IMR-90 (cell line): ENCODE results near the gene GJB4. TPM values are rescaled to one million over a fixed set of nuclear protein-coding genes. Genes with fewer than 3 reads are reported as not detected.

Source experiments
- ATAC-seq: fragments of 200-7000 bp; cut with Tn5 transposase; 2 replicates; pipeline ENCODE4 v1.9.1; 2020; ENCODE audit warnings: low read depth, mild to moderate bottlenecking, moderate library complexity
- BruUV-seq: library from RNA; stranded (reverse); fragments of 400-500 nt; replicated peaks from 2 replicates; lab custom pipeline; 2021; lab: Mats Ljungman, UMichigan
- CTCF ChIA-PET: fragments of 300-600 bp; formaldehyde crosslinking; extraction: SDS; loops from one replicate; lab custom pipeline; 2021; ENCODE audit warnings: antibody characterized with exemption; lab: Yijun Ruan, JAX
- POLR2A ChIA-PET: fragments of 300-600 bp; sonication (Branson Sonifier 250); formaldehyde crosslinking; loops from one replicate; lab custom pipeline; 2022; ENCODE audit warnings: antibody characterized with exemption; ENCODE audit not compliant: unreplicated experiment; lab: Charles Lee
- DNase-seq: peaks from one replicate; pipeline ENCODE4 v3.0.0; 2013
- H2AFZ ChIP-seq: replicated peaks from 2 replicates; pipeline ENCODE3; 2013; ENCODE audit warnings: low read length, mild to moderate bottlenecking; ENCODE audit not compliant: poor library complexity
- H2AK5ac ChIP-seq: 2 replicates; pipeline ENCODE4 v1.6.1; 2013; ENCODE audit warnings: low read depth, low read length, inconsistent platforms
- H2AK9ac ChIP-seq: replicated peaks from 2 replicates; pipeline ENCODE3; 2013; ENCODE audit warnings: mild to moderate bottlenecking, low read depth, low read length, moderate library complexity; ENCODE audit not compliant: poor library complexity
- H2BK120ac ChIP-seq: 2 replicates; pipeline ENCODE4 v1.6.1; 2013; ENCODE audit warnings: low read depth, low read length, inconsistent platforms
- H2BK15ac ChIP-seq: 3 replicates; pipeline ENCODE4 v1.6.1; 2013; ENCODE audit warnings: low read depth, low read length, inconsistent platforms
- H2BK20ac ChIP-seq: 2 replicates; pipeline ENCODE4 v1.6.1; 2013; ENCODE audit warnings: low read depth, mild to moderate bottlenecking, inconsistent platforms, low read length, moderate library complexity
- H2BK5ac ChIP-seq: 2 replicates; pipeline ENCODE4 v1.6.1; 2013; ENCODE audit warnings: mild to moderate bottlenecking, low read depth, low read length, inconsistent platforms; ENCODE audit not compliant: poor library complexity, severe bottlenecking
- H3K14ac ChIP-seq: replicated peaks from 2 replicates; pipeline ENCODE4 v1.6.1; 2013; ENCODE audit warnings: low read depth, low read length, inconsistent platforms
- H3K18ac ChIP-seq: 2 replicates; pipeline ENCODE4 v1.6.1; 2013; ENCODE audit warnings: low read depth, low read length, control low read depth
- H3K23ac ChIP-seq: 2 replicates; pipeline ENCODE4 v1.6.1; 2013; ENCODE audit warnings: low read depth, low read length, inconsistent platforms
- H3K27ac ChIP-seq: 2 replicates; pipeline ENCODE4 v1.5.1; 2013; ENCODE audit warnings: mild to moderate bottlenecking, control low read depth, low read length; ENCODE audit not compliant: insufficient read depth
- H3K27me3 ChIP-seq: 2 replicates; pipeline ENCODE4 v1.6.1; 2013; ENCODE audit warnings: low read length; ENCODE audit not compliant: control insufficient read depth, insufficient read depth
- H3K36me3 ChIP-seq: 2 replicates; pipeline ENCODE4 v1.6.1; 2013; ENCODE audit warnings: low read length, mixed read lengths; ENCODE audit not compliant: control insufficient read depth, insufficient read depth
- H3K4ac ChIP-seq: 2 replicates; pipeline ENCODE4 v1.6.1; 2013; ENCODE audit warnings: low read depth, low read length, inconsistent platforms
- H3K4me1 ChIP-seq: 2 replicates; pipeline ENCODE4 v1.6.1; 2013; ENCODE audit warnings: low read length, mixed read lengths; ENCODE audit not compliant: control insufficient read depth, insufficient read depth
- H3K4me2 ChIP-seq: 2 replicates; pipeline ENCODE4 v1.6.1; 2013; ENCODE audit warnings: low read depth, mild to moderate bottlenecking, control low read depth, low read length, moderate library complexity
- H3K4me3 ChIP-seq: 2 replicates; pipeline ENCODE4 v1.5.1; 2013; ENCODE audit warnings: low read depth, mild to moderate bottlenecking, control low read depth, low read length, moderate library complexity; ENCODE audit not compliant: insufficient read depth
- H3K56ac ChIP-seq: 2 replicates; pipeline ENCODE4 v1.6.1; 2013; ENCODE audit warnings: low read length, inconsistent platforms; ENCODE audit not compliant: insufficient read depth; ENCODE audit errors: extremely low read depth
- H3K79me1 ChIP-seq, 2 experiments: 2 replicates each; pipeline ENCODE4 v1.6.1; 2013; ENCODE audit warnings: low read length in 2 of 2, inconsistent platforms in 1 of 2, low read depth in 1 of 2
- H3K9ac ChIP-seq: 2 replicates; pipeline ENCODE4 v1.6.1; 2013; ENCODE audit warnings: low read depth, low read length, control low read depth
- H3K9me1 ChIP-seq: 2 replicates; pipeline ENCODE4 v1.6.1; 2013; ENCODE audit warnings: low read length, inconsistent platforms; ENCODE audit not compliant: insufficient read depth
- H3K9me3 ChIP-seq: 2 replicates; pipeline ENCODE4 v1.6.1; 2013; ENCODE audit warnings: low read length; ENCODE audit not compliant: control insufficient read depth, insufficient read depth
- H4K20me1 ChIP-seq: 2 replicates; pipeline ENCODE4 v1.6.1; 2013; ENCODE audit warnings: low read length, inconsistent platforms; ENCODE audit not compliant: insufficient read depth
- H4K5ac ChIP-seq: 2 replicates; pipeline ENCODE4 v1.6.1; 2013; ENCODE audit warnings: mild to moderate bottlenecking, low read depth, low read length, control low read depth
- H4K8ac ChIP-seq, 2 experiments: 2 replicates each; pipeline ENCODE4 v1.6.1; 2013; ENCODE audit warnings: low read depth in 2 of 2, low read length in 2 of 2, control low read depth in 1 of 2, inconsistent platforms in 1 of 2
- H4K91ac ChIP-seq: 2 replicates; pipeline ENCODE4 v1.6.1; 2013; ENCODE audit warnings: low read depth, low read length, inconsistent platforms; ENCODE audit not compliant: insufficient read depth
- BHLHE40 ChIP-seq: fragments of 150-350 bp; IDR thresholded peaks from 2 replicates; pipeline ENCODE4 v1.6.1; 2016; ENCODE audit warnings: mild to moderate bottlenecking, low read depth, low read length
- CEBPB ChIP-seq: IDR thresholded peaks from 2 replicates; pipeline ENCODE4 v1.6.1; 2012; ENCODE audit warnings: low read depth, low read length, improper control_type of control experiment
- CHD1 ChIP-seq: IDR thresholded peaks from 2 replicates; pipeline ENCODE4 v1.6.1; 2012; ENCODE audit warnings: low read depth, low read length, improper control_type of control experiment
- CTCF ChIP-seq: conservative IDR thresholded peaks from 2 replicates; pipeline ENCODE4 v1.5.1; 2012; ENCODE audit warnings: mild to moderate bottlenecking, low read depth, low read length, improper control_type of control experiment
- ELK1 ChIP-seq: fragments of 150-350 bp; IDR thresholded peaks from 2 replicates; pipeline ENCODE4 v1.6.1; 2016; ENCODE audit warnings: low read depth, mild to moderate bottlenecking, low read length, moderate library complexity, borderline replicate concordance
- FOS ChIP-seq: fragments of 150-350 bp; IDR thresholded peaks from 2 replicates; pipeline ENCODE4 v1.6.1; 2016; ENCODE audit warnings: low read depth, low read length
- MAFK ChIP-seq: IDR thresholded peaks from 2 replicates; pipeline ENCODE4 v1.6.1; 2012; ENCODE audit warnings: low read depth, low read length, improper control_type of control experiment
- MAZ ChIP-seq: IDR thresholded peaks from 2 replicates; pipeline ENCODE4 v1.6.1; 2012; ENCODE audit warnings: low read depth, mild to moderate bottlenecking, low read length, improper control_type of control experiment, moderate library complexity, borderline replicate concordance
- NFE2L2 ChIP-seq: fragments of 150-350 bp; IDR thresholded peaks from 2 replicates; pipeline ENCODE4 v1.6.1; 2016; ENCODE audit warnings: low read depth, mild to moderate bottlenecking, low read length
- POLR2A ChIP-seq: IDR thresholded peaks from 2 replicates; pipeline ENCODE4 v1.6.1; 2012; ENCODE audit warnings: mild to moderate bottlenecking, low read depth, low read length
- RAD21 ChIP-seq: IDR thresholded peaks from 2 replicates; pipeline ENCODE4 v1.6.1; 2012; ENCODE audit warnings: low read length, improper control_type of control experiment
- RCOR1 ChIP-seq: IDR thresholded peaks from 2 replicates; pipeline ENCODE4 v1.6.1; 2012; ENCODE audit warnings: mild to moderate bottlenecking, low read length, improper control_type of control experiment; ENCODE audit not compliant: insufficient replicate concordance
- SMC3 ChIP-seq: fragments of 150-350 bp; IDR thresholded peaks from 2 replicates; pipeline ENCODE4 v1.6.1; 2016; ENCODE audit warnings: low read depth, mild to moderate bottlenecking, antibody characterized with exemption, low read length, moderate library complexity
- WGBS, 2 experiments: methylation state at CpG; one replicate each; pipeline versions ENCODE4 v1.1.5 to v1.1.7; 2013; ENCODE audit warnings: missing lambda C conversion rate in 2 of 2; ENCODE audit not compliant: insufficient read length in 1 of 2; ENCODE audit errors: extremely low coverage in 2 of 2; 5-methylcytosine and 5-hydroxymethylcytosine counted together
- dilution Hi-C: fragments of 300-500 bp; cut with HindIII; formaldehyde crosslinking; loops from one replicate; pipeline ENCODE4 v1.14.3; 2018; ENCODE audit warnings: low sequenced_read_pairs; ENCODE audit not compliant: unreplicated experiment
- in situ Hi-C: fragments of 300-500 bp; cut with MboI; formaldehyde crosslinking; loops from 3 replicates; pipeline ENCODE4 v1.14.3; 2019; ENCODE audit warnings: low sequenced_read_pairs, inconsistent platforms, mixed read lengths
- intact Hi-C: fragments of 100-400 bp; cut with micrococcal nuclease; formaldehyde crosslinking; loops from 2 replicates; pipeline ENCODE4 v1.10.0; 2022
- polyA plus RNA-seq, 3 experiments: library from polyadenylated mRNA; depleted of rRNA; stranded (reverse); fragments of >200 nt; gene quantifications; 2 replicates each; pipeline ENCODE4 v1.2.3, GENCODE V29; 2012; ENCODE audit warnings: low replicate concordance in 1 of 3
- total RNA-seq: library from RNA; depleted of rRNA; stranded (reverse); fragments of >200 nt; gene quantifications from 2 replicates; pipeline ENCODE4 v1.2.3, GENCODE V29; 2012
- TF ChIP-seq, protein P1 (sequence below): fragments of 150-350 bp; IDR thresholded peaks from 2 replicates; pipeline ENCODE4 v1.6.1; 2017; ENCODE audit warnings: mild to moderate bottlenecking, antibody characterized with exemption, low read length, low read depth

GJB4 gene
- total and polyA plus RNA-seq, 2 of the 4 experiments (the other 2 are of a cell fraction), result not detected

DNA sequence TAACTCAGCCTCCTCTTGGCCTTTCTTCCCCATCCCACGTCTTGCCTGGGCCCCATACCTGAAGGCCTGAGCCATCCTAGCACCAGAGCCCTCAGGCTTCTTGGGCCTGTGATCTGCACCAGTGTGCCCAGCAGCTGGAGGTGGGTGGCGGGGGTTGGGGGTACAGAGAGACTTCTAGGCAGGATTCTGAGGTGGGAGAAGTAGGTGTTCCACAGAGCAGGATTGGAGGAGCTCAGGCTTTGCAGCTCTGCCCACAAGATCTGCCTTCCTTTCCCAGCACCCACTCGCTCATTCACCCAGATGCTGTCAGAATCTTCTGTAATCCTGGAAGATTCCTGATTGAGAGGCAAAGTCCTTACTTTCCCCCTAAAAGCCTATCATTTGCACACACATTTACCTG lies 14.7 kb upstream of the GJB4 start:
- in situ Hi-C loops (loop anchor here (10.0 kb wide), 1 partner anchor 1110 kb away; no protein-coding TSS in a partner anchor), dilution Hi-C loops (no loop called here), intact Hi-C loops (no loop called here)
- DNase-seq (no peak), ATAC-seq (no peak)
- no peak overlapping the region for H3K27ac ChIP-seq
- no CpG with 5 or more reads among the region's 3 CpGs for WGBS, 2 experiments
- H3K36me3 ChIP-seq, result no peaks in the 10 kb centered on the region
- TF ChIP-seq CTCF (no peak), ELK1 (no peak), NFE2L2 (no peak), RAD21 (no peak), CHD1 (no peak), CEBPB (no peak), MAZ (no peak), RCOR1 (no peak), SMC3 (no peak), BHLHE40 (no peak), POLR2A (no peak), MAFK (no peak), FOS (no peak)
- TF ChIP-seq, protein P1, sequence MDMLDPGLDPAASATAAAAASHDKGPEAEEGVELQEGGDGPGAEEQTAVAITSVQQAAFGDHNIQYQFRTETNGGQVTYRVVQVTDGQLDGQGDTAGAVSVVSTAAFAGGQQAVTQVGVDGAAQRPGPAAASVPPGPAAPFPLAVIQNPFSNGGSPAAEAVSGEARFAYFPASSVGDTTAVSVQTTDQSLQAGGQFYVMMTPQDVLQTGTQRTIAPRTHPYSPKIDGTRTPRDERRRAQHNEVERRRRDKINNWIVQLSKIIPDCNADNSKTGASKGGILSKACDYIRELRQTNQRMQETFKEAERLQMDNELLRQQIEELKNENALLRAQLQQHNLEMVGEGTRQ, result no peak
- no peak overlapping the region for H3K14ac ChIP-seq
- BruUV-seq, result no TSS peak
- H2BK5ac ChIP-seq, result no peak overlapping the region
- no peak overlapping the region for H2BK20ac ChIP-seq
- H4K20me1 ChIP-seq, result no peaks in the 10 kb centered on the region
- H3K56ac ChIP-seq, result no peak overlapping the region
- H3K27me3 ChIP-seq, result peaks cover 2% of the 10 kb centered on the region; the same call in 1 of the 2 replicates
- H3K18ac ChIP-seq, result no peak overlapping the region
- no peaks in the 10 kb centered on the region for H3K9me1 ChIP-seq
- no peaks in the 10 kb centered on the region for H3K79me1 ChIP-seq
- no peak overlapping the region for H3K4me2 ChIP-seq
- H4K91ac ChIP-seq, result no peak overlapping the region
- H3K9ac ChIP-seq, result no peak overlapping the region
- H2AK5ac ChIP-seq, result no peak overlapping the region
- no peak overlapping the region for H4K5ac ChIP-seq
- H3K4ac ChIP-seq, result no peak overlapping the region
- no peak overlapping the region for H2AK9ac ChIP-seq
- POLR2A ChIA-PET, result no interaction called here
- no peaks in the 10 kb centered on the region for H3K4me1 ChIP-seq
- H3K9me3 ChIP-seq, result no peaks in the 10 kb centered on the region
- H2BK120ac ChIP-seq, result no peak overlapping the region
- no peak overlapping the region for H2BK15ac ChIP-seq
- H2AFZ ChIP-seq, result no peak overlapping the region
- H3K4me3 ChIP-seq, result no peak overlapping the region
- CTCF ChIA-PET, result interaction anchor here (3.3 kb wide), 1 partner anchor 1112 kb away, joined by 26 read pairs; no protein-coding TSS in a partner anchor
- H4K8ac ChIP-seq, result no peak overlapping the region
- no peak overlapping the region for H3K23ac ChIP-seq
